HEK293T (cell line): ENCODE results near the gene TUBA1C.

Source experiments
- ARNT ChIP-seq: fragments of 450-650 bp; IDR thresholded peaks from 2 replicates; pipeline ENCODE4 v1.6.1; 2017; ENCODE audit warnings: mild to moderate bottlenecking
- BHLHE40 ChIP-seq: fragments of 450-650 bp; IDR thresholded peaks from 2 replicates; pipeline ENCODE4 v1.6.1; 2016; ENCODE audit warnings: mild to moderate bottlenecking, moderate library complexity, borderline replicate concordance
- CTBP1 ChIP-seq: fragments of 450-650 bp; IDR thresholded peaks from 2 replicates; pipeline ENCODE4 v1.6.1; 2016; ENCODE audit warnings: borderline replicate concordance
- ELF4 ChIP-seq: fragments of 450-650 bp; IDR thresholded peaks from 2 replicates; pipeline ENCODE4 v1.6.1; 2017; ENCODE audit warnings: antibody characterized with exemption
- FOXM1 ChIP-seq: fragments of 450-650 bp; IDR thresholded peaks from 2 replicates; pipeline ENCODE4 v1.6.1; 2017; ENCODE audit warnings: mild to moderate bottlenecking, borderline replicate concordance
- HDGF ChIP-seq: fragments of 450-650 bp; IDR thresholded peaks from 2 replicates; pipeline ENCODE4 v1.6.1; 2017; ENCODE audit warnings: antibody characterized with exemption, borderline replicate concordance
- LEF1 ChIP-seq: fragments of 450-650 bp; IDR thresholded peaks from 2 replicates; pipeline ENCODE4 v1.6.1; 2017; ENCODE audit warnings: mild to moderate bottlenecking, borderline replicate concordance
- SP1 ChIP-seq: fragments of 450-650 bp; IDR thresholded peaks from 2 replicates; pipeline ENCODE4 v1.6.1; 2017
- SUZ12 ChIP-seq: fragments of 450-650 bp; IDR thresholded peaks from 2 replicates; pipeline ENCODE4 v1.6.1; 2016; ENCODE audit warnings: mild to moderate bottlenecking
- ZNF384 ChIP-seq: fragments of 450-650 bp; IDR thresholded peaks from 2 replicates; pipeline ENCODE4 v1.6.1; 2016

DNA sequence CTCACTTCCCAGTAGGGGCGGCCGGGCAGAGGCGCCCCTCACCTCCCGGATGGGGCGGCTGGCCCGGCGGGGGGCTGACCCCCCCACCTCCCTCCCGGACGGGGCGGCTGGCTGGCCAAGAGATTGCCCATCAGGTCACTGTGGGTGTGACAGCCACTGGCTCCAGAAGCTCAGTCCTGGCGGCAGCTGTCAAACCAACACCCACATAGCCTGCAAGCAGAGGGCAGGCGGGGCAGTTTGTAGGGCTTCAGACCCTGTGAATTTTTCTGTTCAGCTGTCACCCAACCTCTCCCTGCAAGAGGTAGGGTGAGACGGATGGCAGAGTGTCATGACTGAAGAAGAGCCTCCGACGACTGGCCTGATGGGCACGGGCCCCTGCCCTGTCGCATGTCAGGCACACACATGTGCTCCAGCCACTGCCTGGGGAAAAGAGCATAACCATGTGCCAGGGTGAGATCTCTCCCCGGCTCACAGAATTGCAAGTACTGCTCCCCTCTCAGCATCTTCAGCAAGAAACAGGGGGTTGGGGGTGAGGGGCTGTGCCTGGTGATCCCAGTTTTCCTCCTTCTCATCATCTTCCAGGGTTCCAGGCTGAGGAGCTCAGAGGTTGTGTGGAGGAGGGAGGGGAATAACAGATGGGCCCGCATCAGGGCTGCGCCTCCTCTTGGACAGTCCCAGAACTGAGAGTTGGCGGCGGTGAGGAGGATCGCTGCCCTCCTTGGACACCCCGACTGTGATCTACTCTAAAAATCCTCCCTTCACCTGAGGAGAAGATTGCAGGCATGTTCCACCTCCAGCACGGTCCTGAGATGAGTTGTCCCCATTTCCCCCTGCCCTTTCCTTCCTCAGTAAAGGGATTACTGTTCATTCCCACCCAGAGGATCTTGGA, 18.9 kb downstream of the TUBA1C start:
- TF ChIP-seq BHLHE40 (no peak), ELF4 (no peak), HDGF (no peak), SUZ12 (no peak), LEF1 (no peak), ZNF384 (no peak), FOXM1 (no peak), ARNT (no peak), CTBP1 (no peak), SP1 (no peak)
